ENCODE measurements around the gene ABCC6.
"Not testable (repeated sequence)": the region's sequence is repeated elsewhere in the genome, so short reads cannot be mapped to it uniquely, and the experiment has no call there.

ABCC6 gene

DNA sequence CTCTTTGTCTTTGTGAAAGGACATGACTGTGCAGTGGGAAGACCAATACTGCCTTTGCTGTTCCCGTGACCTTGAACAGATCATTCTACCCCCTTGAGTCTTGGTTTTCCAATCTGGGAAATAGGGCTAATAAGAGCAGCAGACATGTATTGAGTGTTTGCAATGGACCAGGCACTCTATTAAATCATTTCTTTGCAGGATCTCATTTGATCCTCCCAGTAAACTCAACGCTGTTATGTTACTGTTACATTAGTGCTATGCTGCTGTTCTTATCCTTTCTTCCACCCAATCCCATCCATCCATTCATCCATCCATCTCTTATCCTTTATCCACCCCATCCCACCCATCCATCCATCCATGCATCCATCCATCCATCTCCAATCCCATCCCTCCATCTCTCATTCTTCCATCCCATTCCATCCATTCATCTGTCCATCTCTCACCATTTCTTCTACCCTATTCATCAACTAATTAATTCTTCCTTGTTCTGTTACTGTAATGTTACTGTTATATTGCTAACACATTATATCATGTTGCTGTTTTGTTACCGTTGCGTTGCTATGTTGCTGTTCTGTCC is 65.1 kb downstream of the ABCC6 start:
- DNase-seq: no peak

DNA sequence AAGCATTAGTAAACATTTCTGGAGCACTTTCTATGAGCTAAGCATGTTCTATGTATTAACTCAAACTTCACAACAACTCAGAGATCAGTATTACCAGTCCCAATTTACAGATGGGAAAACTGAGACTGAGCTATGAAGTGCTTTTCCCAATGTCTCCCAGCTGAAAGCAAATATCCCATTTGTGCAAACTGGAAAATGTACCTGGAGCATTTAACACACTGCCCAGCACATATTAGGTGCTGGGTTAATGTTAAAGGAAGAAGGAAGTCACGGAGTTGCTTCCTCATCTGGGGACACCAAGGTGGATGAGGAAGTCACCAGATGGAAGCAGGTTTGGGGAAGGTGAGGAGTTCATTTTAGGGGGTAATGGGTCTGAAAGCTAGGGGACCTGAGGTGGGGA is 66.1 kb downstream of the ABCC6 start:
- no peak for DNase-seq

DNA sequence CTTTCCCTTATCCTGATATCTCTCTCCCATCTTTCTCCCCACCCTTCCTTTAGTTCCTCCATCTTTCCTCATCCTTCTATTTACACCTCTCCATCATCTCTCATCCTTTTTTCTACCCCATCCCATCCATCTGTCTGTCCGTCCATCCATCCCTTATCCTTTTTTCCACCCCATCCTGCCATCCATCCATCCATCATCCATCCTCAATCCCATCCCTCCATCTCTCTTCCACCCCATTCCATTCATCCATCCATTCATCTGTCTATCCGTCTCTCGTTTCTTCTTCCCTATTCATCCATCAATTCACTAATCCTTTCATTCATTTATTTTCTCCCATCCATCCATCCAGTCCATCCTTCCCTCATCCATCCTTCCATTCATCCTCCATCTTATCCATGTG is 68.1 kb downstream of the ABCC6 start:
- no peak for DNase-seq

DNA sequence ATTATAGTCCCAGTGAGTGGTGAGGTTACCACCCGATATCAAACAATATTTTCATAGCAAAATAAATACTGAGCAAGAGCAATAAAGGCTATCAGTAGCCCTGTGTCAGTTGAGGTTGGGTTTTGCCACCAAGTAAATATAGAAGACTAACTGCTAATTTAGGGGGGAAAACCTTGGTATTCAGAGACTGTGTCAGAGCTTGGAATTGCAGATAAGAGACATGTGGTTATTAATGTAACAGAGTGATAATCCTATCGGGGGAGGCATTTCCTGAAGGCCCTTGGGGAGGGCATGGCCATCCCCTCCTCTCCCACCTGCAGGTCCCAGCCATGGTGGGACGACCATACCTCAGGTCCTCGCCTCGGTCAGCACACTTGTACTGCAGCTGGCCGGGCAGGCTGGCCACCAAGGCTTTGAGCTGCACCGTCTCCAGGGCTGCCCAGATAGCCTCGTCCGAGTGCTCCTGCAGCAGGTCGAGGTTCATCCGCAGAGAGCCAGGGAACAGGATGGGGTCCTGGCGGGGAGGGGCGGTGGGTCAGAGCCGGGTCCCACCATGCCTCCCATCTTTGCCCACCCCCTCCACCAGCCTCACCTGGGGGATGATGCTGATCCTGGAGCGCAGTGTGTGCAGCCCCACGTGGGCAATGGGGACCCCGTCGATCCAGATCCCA is 68.9 kb downstream of the ABCC6 start:
- DNase-seq: no peak

DNA sequence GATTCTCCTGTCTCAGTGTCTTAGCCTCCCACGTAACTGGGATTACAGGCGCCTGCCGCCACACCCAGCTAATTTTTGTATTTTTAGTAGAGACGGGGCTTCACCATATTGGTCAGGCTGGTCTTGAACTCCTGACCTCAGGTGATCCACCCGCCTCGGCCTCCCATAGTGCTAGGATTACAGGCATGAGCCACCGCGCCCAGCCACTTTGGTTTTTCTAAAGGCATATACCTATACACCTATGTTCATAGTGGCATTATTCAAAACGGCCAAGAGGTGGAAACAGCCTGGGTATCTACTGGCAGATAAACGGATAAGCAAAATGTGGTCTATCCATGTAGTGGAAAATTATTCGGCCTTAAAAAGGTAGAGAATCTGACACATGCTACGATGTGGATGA is 70.3 kb downstream of the ABCC6 start:
- DNase-seq: not testable (repeated sequence)

DNA sequence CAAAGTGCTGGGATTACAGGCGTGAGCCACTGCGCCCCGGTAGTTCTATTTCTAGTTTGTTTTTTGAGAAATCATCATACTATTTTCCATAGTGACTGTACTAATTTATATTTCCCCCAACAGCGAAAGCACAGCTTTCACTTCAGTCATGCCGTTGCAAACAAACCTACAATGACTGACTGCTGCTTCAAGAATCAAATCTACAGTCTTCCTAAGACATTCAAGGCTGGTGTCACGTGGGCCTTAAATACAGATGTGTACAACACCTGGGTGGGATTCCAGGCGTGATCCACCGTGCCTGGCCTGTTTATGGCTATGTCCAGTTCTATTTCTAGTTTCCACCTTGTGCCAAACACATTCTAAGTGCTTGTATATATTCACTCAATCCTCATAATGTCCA is 72.0 kb downstream of the ABCC6 start:
- no peak for DNase-seq

DNA sequence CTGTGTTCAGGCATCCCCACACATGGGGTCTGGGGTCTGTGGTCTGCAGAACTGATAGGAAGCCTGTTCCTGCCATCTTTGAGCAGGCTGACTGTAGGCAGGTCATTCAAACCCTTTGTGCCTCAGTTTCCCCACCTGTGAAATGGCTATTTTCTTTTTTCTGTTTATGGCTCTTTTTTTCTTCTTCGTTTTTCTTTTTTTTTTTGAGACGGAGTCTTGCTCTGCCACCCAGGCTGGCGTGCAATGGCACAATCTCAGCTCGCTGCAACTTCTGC is 72.5 kb downstream of the ABCC6 start:
- DNase-seq: no peak

DNA sequence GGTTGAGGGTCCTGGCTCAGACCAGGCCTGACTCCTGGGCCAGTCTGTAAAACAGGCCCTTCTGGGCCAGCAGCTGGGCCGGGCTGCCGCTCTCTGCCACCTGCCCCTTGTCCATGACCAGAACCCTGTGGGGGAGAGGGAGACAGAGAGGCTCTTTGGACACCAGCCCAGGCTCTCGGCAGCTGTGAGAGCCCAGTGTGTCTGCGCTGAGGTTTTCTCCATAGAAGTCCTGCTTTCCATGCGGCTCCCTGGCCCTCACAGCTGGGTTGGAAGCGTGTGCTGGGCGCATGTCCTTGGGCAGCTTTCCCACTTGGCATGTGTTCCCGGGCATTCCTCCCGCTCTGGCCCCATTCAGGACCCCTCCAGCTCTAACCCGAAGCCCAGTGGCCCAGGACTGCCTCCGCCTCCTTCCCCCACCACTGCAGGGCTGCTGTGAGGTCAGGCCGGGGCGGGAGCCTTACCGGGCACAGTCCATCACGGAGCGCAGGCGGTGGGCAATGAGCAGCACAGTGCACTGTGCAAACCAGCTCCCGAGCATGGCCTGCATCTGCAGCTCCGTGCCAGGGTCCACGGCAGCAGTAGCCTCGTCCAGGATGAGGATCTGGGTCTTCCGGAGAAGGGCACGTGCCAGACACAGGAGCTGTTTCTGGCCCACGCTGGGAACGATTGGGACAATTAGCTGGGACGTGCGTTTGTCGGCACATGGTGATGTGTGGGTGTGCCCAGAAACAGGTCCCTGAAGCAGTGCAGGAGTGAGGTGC is 73.0 kb downstream of the ABCC6 start:
- DNase-seq: no peak

DNA sequence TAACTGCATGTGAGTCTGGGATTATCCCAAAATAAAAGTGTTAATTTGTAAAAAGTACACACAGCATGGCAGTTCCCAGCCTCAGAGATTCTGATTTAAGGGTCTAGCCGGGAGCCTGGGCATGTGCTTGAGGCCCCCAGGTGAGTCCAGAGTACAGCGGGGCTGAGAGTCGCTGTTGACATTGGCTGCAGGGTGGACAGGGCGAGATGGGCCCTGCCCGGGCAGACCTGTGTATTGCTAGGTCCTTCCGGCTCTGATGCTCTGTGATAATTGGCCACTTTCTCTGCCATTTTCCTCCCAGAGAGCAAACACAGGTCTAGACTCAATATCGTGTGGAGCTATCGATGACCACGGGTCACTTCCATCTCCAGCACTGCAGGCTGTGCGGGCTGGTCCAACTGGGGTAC is 73.6 kb downstream of the ABCC6 start:
- no peak for DNase-seq

DNA sequence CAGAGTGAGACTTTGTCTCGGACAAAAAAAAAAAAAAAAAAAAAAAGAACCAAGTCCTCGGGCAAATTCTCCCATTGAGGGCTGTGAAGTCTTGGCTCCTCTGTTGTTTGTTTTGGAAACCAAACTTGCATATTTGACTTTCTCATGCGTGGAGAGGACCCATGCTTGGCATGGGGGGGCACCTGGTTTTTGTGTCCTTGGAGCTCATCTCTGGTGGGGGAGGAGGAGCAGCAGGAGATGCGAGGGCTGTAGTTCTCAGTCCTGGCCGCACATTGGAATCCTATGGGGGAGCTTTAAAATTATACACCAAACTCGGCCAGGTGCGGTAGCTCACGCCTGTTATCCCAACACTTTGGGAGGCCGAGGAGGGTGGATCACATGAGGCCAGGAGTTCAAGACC is 74.5 kb downstream of the ABCC6 start:
- DNase-seq: no peak

DNA sequence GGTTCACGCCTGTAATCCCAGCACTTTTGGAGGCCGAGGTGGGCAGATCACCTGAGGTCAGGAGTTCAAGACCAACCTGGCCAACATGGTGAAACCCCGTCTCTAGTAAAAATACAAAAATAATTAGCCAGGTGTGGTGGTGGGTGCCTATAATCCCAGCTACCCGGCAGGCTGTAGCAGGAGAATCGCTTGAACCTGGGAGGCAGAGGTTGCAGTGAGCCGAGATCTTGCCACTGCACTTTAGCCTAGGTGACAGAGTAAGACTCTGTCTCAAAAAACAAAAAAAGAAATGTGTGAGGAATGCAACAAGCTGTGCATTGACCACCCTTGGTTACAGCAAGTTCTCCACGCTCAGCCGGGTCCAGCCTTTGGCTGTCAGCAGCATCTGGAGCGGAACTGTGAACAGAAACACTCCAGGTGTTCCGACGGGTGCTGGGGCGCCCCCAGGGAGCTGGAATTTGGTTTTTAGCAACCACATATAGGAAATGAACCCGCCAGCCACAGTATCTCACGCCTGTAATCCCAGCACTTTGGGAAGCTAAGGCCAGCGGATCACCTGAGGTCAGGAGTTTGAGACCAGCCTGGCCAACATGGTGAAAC is 75.2 kb downstream of the ABCC6 start:
- DNase-seq: not testable (repeated sequence)

DNA sequence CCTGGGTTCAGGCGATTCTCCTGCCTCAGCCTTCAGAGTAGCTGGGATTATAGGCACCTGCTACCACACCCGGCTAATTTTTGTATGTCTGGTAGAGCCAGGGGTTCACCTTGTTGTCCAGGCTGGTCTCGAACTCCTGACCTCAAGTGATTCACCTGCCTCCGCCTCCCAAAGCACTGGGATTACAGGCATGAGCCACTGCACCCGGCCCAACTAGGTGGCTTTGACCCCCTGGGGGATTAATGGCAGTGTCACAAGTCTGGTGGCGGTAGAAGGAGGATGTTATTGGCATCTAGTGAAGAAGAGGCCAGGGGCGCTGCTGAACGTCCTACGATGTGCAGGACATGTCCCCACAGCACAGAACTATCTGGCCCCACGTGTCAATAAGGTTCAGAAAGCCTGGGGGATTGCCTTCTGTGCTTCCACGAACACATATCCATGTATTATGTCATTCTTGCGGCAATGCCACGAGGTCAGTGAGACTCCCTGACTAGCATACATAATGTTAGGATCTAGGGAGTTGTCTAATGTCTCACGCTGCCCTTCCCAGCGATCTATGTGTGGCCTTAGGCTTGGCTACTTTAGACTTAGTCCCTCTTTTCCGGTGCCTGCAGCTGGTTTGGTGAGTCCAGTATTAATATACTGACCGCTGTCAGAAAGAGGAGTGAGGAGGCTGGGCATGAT is 75.8 kb downstream of the ABCC6 start:
- no peak for DNase-seq

DNA sequence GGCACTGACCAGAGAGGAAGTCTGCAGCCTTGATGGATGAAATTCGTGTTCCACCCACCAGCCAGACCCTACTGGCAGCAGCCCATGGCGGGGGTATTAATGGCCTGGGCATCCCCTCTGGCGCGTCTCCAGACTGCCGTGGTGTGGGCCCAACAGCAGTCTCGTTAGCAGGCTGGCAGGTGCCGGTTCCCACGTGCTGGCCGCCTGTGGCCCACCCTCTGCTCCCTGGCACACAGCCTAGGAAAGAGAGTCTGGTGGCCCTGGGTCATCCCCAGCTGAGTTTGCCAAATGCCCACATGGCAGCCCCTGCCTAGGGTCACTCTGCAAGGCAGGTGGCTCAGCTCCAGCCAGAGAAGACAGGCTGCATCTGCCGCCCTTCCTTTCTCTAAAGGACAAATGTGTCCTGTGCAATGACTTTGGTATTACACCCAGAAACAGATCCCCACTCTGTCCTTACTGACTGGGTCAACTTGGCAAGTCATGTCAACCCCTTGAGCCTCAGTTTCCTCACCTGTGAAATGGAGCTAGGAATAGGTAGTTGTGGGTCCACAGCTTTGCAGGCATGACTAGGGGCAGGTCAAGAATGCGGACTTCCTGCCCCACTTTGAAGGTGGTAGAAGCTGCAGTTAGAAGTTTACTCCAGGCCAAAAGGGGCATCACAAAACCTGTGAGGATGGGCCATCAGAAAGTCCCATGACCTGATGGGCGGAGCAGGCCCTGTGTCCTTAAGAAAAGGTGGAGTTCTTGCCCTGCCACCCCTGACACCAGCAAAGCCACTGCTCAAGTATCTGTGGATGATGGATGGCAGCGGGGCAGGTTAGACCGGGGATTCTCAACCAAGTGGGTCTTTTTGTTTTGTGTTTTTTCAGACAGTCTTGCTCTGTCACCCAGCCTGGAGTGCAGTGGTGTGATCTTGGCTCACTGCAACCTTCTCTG is 76.6 kb downstream of the ABCC6 start:
- no peak for DNase-seq

DNA sequence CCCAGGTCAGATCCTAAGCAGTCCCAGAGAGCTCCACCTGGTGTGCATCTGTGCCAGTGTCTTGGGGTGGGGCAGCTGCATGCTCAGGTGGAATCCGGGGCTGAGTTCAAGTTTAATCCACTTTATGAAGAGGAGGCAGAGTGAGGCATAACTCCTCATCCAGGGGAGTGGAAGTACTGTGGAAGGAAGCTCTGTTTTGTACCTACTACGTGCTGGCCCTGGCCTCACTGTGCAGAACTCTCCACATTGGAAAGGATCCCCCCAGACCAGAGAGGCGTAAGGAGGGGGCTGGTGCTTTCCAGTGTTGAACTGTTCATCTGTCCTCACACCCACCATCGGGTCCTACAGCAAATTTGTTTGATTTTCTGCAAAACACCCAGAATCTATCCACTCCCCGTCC is 78.0 kb downstream of the ABCC6 start:
- no peak for DNase-seq

DNA sequence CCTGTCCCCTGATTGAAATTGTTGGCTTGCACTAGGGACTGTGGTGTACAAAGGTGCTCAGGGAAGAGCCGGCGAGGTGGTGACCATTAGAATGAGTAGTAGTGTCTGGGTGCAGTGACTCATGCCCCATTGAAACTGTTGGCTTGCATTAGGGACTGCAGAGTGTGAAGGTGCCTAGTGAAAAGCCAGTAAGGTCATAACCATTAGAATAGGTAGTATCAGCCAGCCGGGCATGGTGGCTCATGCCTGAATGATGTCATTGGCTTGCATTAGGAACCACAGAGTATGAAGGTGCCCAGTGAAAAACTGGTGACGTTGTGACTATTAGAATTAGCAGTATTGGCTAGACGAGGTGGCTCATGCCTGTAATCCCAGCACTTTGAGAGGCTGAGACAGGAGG is 78.9 kb downstream of the ABCC6 start:
- no peak for DNase-seq

DNA sequence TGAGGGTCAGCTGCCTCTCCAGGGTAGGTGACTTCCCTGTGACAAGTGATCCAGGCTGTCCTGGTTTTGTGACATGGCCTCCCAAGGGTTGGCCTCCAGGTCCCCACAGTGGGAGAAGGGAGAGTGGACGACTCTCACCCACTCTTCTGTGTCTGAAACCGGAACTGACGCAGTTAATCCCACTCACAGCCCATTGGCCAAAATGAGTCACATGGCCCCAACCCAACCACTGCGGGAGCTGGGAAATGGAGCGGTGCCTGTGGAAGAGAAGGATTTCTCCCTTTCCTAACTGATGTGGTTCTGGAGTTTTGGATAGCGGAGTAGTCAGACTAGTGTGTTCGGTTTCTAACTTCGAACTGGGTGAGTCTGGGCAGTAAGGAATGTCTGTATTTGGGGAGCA is 79.4 kb downstream of the ABCC6 start:
- no peak for DNase-seq

DNA sequence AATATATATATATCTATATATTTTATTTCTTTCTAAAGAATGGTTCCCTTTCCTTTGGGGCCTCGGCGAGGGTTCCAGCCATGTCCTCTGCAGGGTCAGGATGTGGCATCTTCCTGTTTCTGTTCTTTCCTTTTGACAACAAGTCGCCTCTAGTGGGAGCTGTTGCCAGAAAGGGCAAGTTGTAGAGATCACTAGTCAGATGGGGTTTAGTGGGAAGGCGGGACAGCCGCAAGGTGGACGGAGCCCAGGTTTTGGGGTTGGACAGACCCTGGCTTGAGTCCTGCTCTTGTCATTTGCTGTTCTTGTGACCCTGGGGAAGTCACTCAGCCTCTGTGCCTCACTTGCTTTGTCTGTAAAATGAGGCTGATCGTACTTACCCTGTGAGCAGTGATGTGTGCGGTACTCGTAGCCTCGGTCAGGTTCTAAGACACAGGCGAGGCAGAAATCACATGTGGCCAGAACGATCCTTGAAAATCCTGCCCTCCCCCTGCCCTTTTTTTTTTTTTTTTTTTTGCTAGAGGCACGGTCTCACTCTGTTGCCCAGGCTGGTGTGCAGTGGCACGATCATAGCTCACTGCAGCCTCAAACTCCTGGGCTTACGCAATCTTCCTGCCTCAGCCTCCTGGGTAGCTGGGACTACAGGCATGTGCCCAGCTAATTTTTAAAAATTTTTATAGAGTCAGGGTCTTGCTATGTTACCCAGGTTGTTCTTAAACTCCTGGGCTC is 80.1 kb downstream of the ABCC6 start:
- DNase-seq: no peak

DNA sequence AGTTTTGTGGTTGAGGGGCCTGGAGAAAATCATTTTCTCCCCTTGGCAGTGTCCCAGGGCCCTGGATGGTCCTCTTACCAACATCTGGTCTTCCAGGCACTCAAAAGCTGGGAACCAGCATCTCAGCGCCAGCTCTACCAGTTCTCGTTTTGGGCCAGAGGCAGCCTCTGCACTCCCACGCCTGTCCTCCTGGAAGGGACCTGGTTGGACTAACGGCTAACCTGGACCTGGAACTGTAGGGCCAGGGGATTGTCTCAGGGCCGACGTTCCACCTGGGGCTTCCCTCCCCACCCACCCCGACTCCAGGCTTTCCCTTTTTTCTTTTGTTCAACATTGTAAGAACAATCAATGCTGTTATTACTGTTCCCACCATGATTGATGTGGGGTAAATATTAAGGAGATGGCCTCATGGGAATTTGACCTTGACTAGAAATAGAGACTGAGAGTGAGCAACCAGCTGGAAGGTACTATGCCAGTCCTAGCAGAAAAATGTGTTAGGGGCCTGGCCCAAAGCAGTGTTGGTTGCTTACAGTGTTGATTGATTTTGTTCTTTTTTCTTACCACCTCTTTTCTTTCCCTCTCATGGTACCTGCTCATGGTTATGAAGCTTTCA is 81.4 kb downstream of the ABCC6 start:
- DNase-seq: no peak

DNA sequence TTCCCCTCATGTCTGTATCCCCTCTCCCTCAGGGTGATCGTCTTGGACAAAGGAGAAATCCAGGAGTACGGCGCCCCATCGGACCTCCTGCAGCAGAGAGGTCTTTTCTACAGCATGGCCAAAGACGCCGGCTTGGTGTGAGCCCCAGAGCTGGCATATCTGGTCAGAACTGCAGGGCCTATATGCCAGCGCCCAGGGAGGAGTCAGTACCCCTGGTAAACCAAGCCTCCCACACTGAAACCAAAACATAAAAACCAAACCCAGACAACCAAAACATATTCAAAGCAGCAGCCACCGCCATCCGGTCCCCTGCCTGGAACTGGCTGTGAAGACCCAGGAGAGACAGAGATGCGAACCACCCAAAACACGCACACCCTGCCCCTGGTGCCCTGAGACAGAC is 82.2 kb downstream of the ABCC6 start:
- no peak for DNase-seq

DNA sequence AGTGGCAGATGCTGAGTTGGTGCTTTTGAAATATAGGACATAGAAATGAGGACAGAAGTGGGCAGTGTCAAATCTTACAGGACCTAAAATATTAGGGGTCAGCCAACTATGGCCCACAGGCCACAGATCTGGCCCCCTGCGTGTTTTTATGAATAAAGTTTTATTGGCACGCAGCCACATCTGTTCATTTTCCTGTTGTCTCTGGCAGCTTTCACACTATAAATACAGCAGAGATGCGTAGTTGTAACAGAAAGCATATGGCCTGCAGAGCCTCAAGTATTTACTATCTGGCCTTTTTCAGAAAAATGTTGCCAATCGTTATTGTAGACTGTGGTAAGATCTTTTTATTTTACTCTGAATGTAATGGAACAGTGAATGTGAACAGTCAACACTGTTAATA is 82.8 kb downstream of the ABCC6 start:
- no peak for DNase-seq

DNA sequence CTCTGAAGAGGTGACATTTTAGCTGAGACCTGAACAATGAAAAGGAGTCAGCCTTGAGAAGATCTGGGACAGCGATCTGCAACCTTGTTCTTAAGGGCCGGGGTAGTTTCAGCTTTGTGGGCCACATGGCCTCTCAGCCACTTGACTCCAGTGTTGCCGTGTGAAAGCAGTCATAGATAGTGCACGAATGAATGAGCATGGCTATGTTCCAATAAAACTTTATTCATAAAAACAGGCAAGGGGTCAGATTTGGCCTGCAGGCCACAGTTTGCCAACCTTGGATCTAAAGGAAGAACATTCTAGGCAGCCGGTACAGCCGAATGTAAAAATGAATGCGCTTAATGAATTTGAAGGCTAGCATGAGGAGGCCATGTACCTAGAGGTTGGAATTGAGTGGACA is 83.5 kb downstream of the ABCC6 start:
- DNase-seq: no peak
